ENCODE data around the gene IFT57.

DNA sequence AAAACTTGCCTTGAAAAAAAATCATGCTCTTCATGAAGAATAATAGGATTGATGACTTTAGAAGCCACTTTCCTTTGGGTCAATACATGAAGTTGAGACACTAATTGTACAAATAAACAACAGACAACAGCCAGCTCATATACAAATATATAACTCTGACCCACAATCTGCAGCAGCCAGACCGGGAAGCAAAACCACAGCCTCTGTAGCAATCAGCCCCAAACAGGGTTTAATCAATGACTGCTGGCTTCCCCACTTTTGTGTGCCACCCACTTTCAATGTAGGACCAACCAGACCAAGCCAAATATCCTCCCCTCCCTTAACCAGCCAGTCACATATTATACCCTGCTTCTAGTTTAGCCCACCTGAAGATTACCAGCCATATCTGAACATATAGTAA lies 39.0 kb downstream of the IFT57 start:
- TF ChIP-seq, protein P1, sequence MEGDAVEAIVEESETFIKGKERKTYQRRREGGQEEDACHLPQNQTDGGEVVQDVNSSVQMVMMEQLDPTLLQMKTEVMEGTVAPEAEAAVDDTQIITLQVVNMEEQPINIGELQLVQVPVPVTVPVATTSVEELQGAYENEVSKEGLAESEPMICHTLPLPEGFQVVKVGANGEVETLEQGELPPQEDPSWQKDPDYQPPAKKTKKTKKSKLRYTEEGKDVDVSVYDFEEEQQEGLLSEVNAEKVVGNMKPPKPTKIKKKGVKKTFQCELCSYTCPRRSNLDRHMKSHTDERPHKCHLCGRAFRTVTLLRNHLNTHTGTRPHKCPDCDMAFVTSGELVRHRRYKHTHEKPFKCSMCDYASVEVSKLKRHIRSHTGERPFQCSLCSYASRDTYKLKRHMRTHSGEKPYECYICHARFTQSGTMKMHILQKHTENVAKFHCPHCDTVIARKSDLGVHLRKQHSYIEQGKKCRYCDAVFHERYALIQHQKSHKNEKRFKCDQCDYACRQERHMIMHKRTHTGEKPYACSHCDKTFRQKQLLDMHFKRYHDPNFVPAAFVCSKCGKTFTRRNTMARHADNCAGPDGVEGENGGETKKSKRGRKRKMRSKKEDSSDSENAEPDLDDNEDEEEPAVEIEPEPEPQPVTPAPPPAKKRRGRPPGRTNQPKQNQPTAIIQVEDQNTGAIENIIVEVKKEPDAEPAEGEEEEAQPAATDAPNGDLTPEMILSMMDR (IDR thresholded peaks at IDR 0.05; ENCODE audit: insufficient read depth, low read depth, low read length) = no peak
- TF ChIP-seq EZH2 (IDR thresholded peaks at IDR 0.05; ENCODE audit: insufficient read depth, low read length) = no peak
